KOPT-K1 (cell line): ENCODE data around the gene HNRNPA0.

Experiments
- H3K27ac ChIP-seq: fragments of 200-600 bp; sonication (generic); 2 replicates; pipeline ENCODE4 v1.5.1; 2016; ENCODE audit warnings: antibody characterized with exemption, mild to moderate bottlenecking, low read depth, low read length; ENCODE audit not compliant: poor library complexity, severe bottlenecking
- H3K36me3 ChIP-seq: fragments of 200-600 bp; sonication (generic); 2 replicates; pipeline ENCODE4 v1.5.1; 2017; ENCODE audit warnings: antibody characterized with exemption, mild to moderate bottlenecking, low read length, moderate library complexity; ENCODE audit not compliant: insufficient read depth
- H3K9me3 ChIP-seq: fragments of 200-600 bp; sonication (generic); 2 replicates; pipeline ENCODE4 v1.5.1; 2017; ENCODE audit warnings: antibody characterized with exemption, low read length, mild to moderate bottlenecking; ENCODE audit not compliant: insufficient read depth, poor library complexity, severe bottlenecking

The HNRNPA0 gene

GRCh38 chr5:137738947-137739346 lies 15.2 kb downstream of the HNRNPA0 start:
- no peaks in the 10 kb centered on the region for H3K36me3 ChIP-seq
- H3K9me3 ChIP-seq, result peaks cover 12% of the 10 kb centered on the region
- no peak overlapping the region for H3K27ac ChIP-seq

DNA sequence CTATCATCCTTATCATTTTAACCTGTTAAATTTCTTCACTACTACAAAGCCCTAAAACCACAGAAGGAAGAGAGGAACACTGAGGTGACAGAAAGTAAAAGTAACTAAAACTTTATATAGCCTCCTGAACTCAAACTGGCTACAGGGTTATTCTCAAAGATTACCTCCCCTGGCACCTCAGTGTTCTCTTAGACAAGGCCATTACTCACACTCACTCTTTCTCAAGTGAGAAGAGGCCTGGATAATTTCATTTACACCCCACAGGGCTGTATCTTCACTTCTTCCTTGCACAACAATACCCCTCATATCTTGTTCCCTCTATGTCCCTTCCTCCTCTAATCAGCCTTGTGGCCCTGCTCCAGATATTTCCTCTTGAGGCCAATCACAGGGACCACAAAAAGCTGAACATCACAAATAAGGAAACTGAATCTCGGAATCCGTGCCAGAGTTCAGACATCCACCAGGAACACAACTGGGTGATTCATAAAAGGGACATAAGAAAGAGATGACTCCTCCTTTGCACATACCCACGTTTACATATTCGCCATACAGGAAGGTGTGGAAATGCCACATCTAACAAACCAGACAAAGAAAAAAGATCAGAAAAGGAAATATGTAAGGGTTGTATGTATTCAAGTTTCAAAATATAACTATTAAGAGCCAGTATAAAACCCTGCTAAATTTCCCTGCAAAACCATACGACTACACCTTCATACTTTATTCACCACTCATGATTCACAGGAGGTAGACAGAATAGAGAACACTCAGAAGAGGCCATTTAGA lies 16.6 kb downstream of the HNRNPA0 start:
- peaks cover 12% of the 10 kb centered on the region for H3K9me3 ChIP-seq
- H3K36me3 ChIP-seq, result no peaks in the 10 kb centered on the region
- H3K27ac ChIP-seq, result peak overlapping the region; percentile 52

DNA sequence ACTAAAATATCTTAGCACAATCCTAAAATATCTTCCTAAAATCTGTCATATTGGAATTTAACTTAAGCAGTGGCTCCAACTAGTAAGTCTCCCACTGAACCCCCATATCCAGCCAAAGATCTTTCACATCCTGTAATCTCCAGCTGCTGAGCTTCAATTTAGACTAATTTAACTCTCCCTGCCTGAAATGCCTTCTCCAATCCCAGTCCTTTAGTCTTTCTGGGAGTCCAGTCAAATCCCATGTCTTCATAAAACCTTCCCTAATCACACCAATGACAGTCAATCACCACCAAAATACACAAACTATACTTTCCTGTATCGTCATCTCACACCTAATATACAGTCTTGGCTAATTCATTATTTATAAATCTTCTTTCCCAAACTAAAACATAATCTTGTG lies 17.7 kb downstream of the HNRNPA0 start:
- H3K36me3 ChIP-seq, result no peaks in the 10 kb centered on the region
- peaks cover 12% of the 10 kb centered on the region for H3K9me3 ChIP-seq
- H3K27ac ChIP-seq, result peak overlapping the region; percentile 52

GRCh38 chr5:137735555-137736284 lies 18.4 kb downstream of the HNRNPA0 start, which contains the start of gene KLHL3:
KLHL3 (minus strand) TSS chr5:137736089; CDS start chr5:137735646, 443 bp downstream.
- H3K27ac ChIP-seq, result peak within 1 kb of the TSS; percentile 72
- H3K9me3 ChIP-seq, result peaks cover 12% of the 10 kb centered on the region
- no peaks in the 10 kb centered on the region for H3K36me3 ChIP-seq

- Histone ChIP-seq H3K36me3 (no peaks in the 10 kb centered on the region), H3K9me3 (peaks cover 12% of the 10 kb centered on the region), H3K27ac (peak overlapping the region; percentile 72)
Observed at GRCh38 chr5:137734962-137735554, 19.1 kb downstream of the HNRNPA0 start.

DNA sequence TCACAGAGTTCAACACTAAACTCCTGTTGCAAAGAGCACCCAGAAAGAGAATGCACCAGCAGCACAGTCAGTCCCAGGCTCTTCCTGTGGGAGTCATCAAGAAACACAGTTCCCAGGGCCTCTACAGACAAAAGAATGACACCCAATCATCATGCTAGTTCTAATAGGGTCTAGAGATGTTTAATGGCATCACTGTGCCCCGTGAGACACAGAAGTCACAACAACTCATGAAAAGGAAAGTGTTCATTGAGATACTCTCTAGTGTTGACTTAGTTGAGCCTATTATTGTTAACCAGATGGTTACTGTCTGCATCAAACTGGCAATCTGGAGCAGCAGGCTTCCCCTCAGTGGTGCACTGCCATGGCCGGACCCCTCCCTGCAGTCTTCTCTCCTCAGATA lies 19.8 kb downstream of the HNRNPA0 start:
- H3K36me3 ChIP-seq, result no peaks in the 10 kb centered on the region
- H3K27ac ChIP-seq, result peak overlapping the region; percentile 72
- H3K9me3 ChIP-seq, result peaks cover 12% of the 10 kb centered on the region

DNA sequence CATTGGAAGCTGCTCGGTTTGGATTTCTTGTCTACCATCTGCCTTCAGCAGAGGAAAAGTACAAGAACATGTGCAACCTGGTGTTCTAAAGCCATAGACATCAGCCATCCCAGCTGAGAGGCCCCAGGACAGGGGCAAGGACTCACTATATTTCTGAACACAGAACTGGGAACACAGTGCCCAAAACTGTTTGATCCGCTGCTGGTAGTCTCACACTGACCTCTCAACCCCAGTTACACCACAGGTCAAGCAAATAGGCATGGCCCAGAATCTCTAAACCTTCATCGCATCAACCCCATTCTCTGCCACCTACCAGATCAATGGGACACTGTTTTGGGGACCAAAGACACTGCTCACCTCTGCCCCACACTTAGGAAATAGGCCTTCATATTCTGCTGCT lies 20.2 kb downstream of the HNRNPA0 start:
- Histone ChIP-seq H3K36me3 (no peaks in the 10 kb centered on the region), H3K27ac (peak overlapping the region; percentile 72), H3K9me3 (peaks cover 11% of the 10 kb centered on the region)

- Histone ChIP-seq H3K27ac (no peak overlapping the region), H3K9me3 (peaks cover 1% of the 10 kb centered on the region), H3K36me3 (no peaks in the 10 kb centered on the region)
Observed at GRCh38 chr5:137733006-137733405, 21.2 kb downstream of the HNRNPA0 start.

- H3K36me3 ChIP-seq, result no peaks in the 10 kb centered on the region
- no peak overlapping the region for H3K27ac ChIP-seq
- no peaks in the 10 kb centered on the region for H3K9me3 ChIP-seq
Observed at GRCh38 chr5:137731176-137731575, 23.0 kb downstream of the HNRNPA0 start.

DNA sequence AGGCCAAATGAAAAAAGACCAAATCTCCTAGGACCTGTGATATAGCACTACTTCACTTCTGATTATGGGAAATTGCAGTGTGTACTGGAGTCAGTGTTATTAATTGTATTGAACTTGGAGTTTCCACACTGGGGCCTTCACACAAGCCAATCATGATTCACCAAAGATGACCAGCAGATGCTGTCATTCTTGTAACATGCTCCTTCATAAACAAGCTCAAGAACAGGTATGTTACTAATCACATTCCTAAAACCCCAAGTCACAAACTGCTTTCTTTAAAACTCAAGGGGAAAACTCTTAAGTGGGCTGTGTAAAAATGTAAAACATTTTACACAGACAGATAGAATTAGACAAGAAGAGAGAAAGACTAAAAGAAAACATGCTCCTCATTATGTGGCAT lies 23.8 kb downstream of the HNRNPA0 start:
- Histone ChIP-seq H3K36me3 (no peaks in the 10 kb centered on the region), H3K9me3 (no peaks in the 10 kb centered on the region), H3K27ac (no peak overlapping the region)

DNA sequence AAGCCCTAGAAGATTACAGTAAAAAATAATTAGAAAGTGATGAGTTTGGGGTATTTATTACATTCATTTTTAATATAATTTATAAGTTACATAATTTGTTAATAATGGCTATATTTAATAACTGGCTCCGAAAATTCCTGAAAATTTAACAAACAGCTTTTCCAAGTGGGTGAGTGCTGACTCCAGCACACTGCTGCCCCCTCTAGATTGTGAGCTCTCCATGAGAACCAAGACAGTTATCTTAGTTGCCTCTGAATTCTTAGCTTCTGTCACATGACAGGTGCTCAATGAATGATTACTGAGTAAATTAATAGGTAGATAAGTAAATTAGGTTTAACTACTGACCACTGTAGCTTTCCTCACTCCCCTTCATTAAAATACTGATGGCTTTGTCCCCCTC lies 26.1 kb downstream of the HNRNPA0 start:
- Histone ChIP-seq H3K36me3 (no peaks in the 10 kb centered on the region), H3K27ac (no peak overlapping the region), H3K9me3 (no peaks in the 10 kb centered on the region)

DNA sequence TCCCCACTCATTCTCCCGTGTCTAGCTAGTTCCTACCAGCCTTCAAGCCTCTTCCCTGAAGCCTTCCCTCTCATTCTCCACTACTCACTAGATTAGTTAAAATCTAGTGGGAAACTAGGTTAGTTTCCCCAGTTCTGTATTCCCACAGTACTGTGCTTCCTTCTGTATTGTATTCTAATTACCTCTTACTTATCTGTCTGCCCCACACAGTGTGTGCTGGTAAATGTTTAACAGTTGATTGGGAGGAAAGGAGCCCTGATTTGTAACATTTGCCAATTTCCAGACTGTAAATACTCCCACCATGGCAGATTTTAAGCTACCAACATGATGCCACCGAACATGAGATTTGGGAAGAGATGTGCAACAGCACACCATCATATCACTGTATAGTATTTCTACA lies 26.5 kb downstream of the HNRNPA0 start:
- Histone ChIP-seq H3K36me3 (no peaks in the 10 kb centered on the region), H3K27ac (no peak overlapping the region), H3K9me3 (no peaks in the 10 kb centered on the region)

DNA sequence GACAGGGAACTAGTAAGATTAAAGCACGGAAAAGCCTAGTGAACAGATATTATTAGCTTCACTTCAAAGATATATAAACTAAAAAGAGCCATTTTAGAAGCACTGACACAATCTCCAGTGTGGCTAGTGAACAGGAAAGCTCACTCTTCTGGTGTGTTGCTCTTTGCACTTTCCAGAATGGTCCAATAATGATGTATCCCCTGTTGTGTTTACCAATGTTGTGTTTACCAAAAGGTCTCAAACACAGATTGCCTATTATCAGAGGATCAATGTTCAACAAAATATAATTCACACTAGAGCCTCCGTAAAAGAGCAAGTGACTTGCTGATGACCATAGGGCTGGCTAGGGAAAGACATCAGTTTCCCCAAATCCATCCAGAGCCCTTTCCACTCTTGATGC lies 29.9 kb downstream of the HNRNPA0 start:
- no peak overlapping the region for H3K27ac ChIP-seq
- peaks cover 7% of the 10 kb centered on the region; the same call in 1 of the 2 replicates for H3K36me3 ChIP-seq
- H3K9me3 ChIP-seq, result no peaks in the 10 kb centered on the region

GRCh38 chr5:137718611-137719010 lies 35.6 kb downstream of the HNRNPA0 start:
- peaks cover 10% of the 10 kb centered on the region for H3K9me3 ChIP-seq
- no peak overlapping the region for H3K27ac ChIP-seq
- H3K36me3 ChIP-seq, result peaks cover 25% of the 10 kb centered on the region

GRCh38 chr5:137716337-137716736 lies 37.8 kb downstream of the HNRNPA0 start:
- Histone ChIP-seq H3K9me3 (peaks cover 23% of the 10 kb centered on the region), H3K36me3 (peaks cover 36% of the 10 kb centered on the region), H3K27ac (no peak overlapping the region)
